GM19467 (cell line): Measurements from ENCODE around the gene PIP5K1B.
A peak's percentile ranks its signal among the peaks of the same experiment; 100 is the strongest.

Experiments
- ATAC-seq: cut with Tn5 transposase; IDR thresholded peaks from one replicate; pipeline ENCODE4 v1.9.1; 2021; ENCODE audit warnings: mild to moderate bottlenecking, moderate library complexity; ENCODE audit not compliant: unreplicated experiment

The PIP5K1B gene

GRCh38 chr9:68768619-68769018 is 63.6 kb downstream of the PIP5K1B start:
- ATAC-seq, result no peak

- no peak for ATAC-seq
Observed at GRCh38 chr9:68769852-68770251, 64.8 kb downstream of the PIP5K1B start.

GRCh38 chr9:68771376-68771775 is 66.3 kb downstream of the PIP5K1B start:
- ATAC-seq, result no peak

- no peak for ATAC-seq
Observed at GRCh38 chr9:68775003-68775730, 70.1 kb downstream of the PIP5K1B start.

GRCh38 chr9:68777070-68777763 is 72.2 kb downstream of the PIP5K1B start:
- ATAC-seq, result no peak

- no peak for ATAC-seq
Observed at GRCh38 chr9:68778635-68779034, 73.6 kb downstream of the PIP5K1B start.

GRCh38 chr9:68779558-68780379 is 74.7 kb downstream of the PIP5K1B start:
- peak; percentile 82 for ATAC-seq

- ATAC-seq, result no peak
Observed at GRCh38 chr9:68780380-68780712, 75.3 kb downstream of the PIP5K1B start.

GRCh38 chr9:68780720-68781119 is 75.7 kb downstream of the PIP5K1B start:
- no peak for ATAC-seq

- ATAC-seq, result no peak
Observed at GRCh38 chr9:68781928-68782327, 76.9 kb downstream of the PIP5K1B start.

GRCh38 chr9:68782546-68782945 is 77.5 kb downstream of the PIP5K1B start:
- no peak for ATAC-seq

- ATAC-seq, result no peak
Observed at GRCh38 chr9:68785965-68786364, 80.9 kb downstream of the PIP5K1B start.

- ATAC-seq, result no peak
Observed at GRCh38 chr9:68791169-68791568, 86.1 kb downstream of the PIP5K1B start.

GRCh38 chr9:68793605-68794343 is 88.7 kb downstream of the PIP5K1B start:
- peak; percentile 68 for ATAC-seq

- no peak for ATAC-seq
Observed at GRCh38 chr9:68794898-68795297, 89.9 kb downstream of the PIP5K1B start.

GRCh38 chr9:68795411-68795810 is 90.4 kb downstream of the PIP5K1B start:
- no peak for ATAC-seq

- no peak for ATAC-seq
Observed at GRCh38 chr9:68797116-68797515, 92.1 kb downstream of the PIP5K1B start.

GRCh38 chr9:68798423-68798822 is 93.4 kb downstream of the PIP5K1B start:
- no peak for ATAC-seq

- no peak for ATAC-seq
Observed at GRCh38 chr9:68800836-68801235, 95.8 kb downstream of the PIP5K1B start.

GRCh38 chr9:68802525-68803015 is 97.5 kb downstream of the PIP5K1B start:
- ATAC-seq, result peak; percentile 95
